ENCODE measurements around the gene CIAO3.

The CIAO3 gene

GRCh38 chr16:709566-710499 is 31.0 kb downstream of the CIAO3 start:
- no peak for DNase-seq (ENCODE audit: low read depth)

DNA sequence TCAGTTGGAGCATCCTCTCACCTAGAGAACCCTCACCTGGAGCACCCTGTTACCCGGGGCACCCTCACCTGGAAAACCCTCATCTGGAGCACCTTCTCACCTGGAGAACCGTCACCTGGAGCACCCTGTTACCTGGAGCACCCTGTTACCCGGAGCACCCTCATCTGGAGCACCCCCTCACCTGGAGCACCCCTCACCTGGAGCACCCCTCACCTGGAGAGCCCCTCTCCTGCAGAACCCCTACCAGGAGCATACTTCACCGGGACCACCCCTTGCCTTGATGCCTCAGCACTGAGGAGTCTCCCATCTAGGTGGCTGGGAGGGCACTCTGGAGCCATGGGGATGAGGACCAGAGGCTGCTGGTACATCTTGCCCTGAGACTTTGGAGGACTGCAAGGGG is 31.8 kb downstream of the CIAO3 start:
- DNase-seq (ENCODE audit: low read depth), result no peak

DNA sequence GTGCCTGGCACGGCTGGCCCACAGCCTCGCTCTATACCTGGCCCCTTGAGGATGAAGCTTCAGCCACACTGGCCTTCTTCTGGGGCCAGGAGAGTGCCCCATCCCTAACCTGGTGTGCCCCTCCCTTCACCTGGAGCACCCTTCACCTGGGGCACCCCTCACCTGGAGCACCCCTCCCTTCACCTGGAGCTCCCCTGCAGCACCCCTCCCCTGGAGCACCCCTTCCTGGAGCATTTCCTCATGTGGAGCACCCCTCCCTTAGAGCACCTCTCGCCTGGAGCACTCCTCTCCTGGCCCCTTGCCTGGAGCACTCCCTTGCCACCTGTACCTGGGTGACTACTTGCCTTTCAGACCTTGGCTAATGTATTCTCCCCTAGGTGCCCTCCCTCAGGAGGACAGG is 32.8 kb downstream of the CIAO3 start:
- no peak for DNase-seq (ENCODE audit: low read depth)

DNA sequence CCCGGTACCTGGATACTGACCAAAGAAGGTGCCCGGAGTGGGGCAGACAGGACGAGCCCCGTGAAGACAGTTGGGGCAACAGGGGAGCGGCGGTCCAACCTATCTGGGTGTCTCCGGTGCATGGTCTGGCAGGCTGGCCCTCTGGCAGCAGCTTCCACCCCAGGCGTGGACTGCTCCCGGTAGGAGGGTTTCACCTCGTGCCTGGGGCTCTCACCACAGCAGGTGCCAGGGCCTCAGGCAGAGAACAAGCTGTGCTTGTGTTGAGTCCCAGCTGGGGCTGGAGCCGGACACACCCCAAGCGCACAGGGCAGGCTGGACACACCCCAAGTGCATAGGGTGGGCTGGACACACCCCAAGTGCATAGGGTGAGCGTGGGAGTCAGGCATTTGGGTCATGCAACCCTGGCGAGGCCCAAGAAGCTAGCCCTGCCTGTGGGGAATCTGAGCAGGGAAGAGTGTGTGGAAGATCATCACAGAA is 33.7 kb downstream of the CIAO3 start:
- DNase-seq (ENCODE audit: low read depth), result no peak

- no peak for DNase-seq (ENCODE audit: low read depth)
Measured at GRCh38 chr16:706189-707061, 34.4 kb downstream of the CIAO3 start.

- DNase-seq (ENCODE audit: low read depth), result no peak
Measured at GRCh38 chr16:705431-706188, 35.2 kb downstream of the CIAO3 start, which contains the start of gene FBXL16. Gene FBXL16, minus strand, starts transcription at chr16:705801. Its CDS starts 8,396 bp downstream, at chr16:697405.

DNA sequence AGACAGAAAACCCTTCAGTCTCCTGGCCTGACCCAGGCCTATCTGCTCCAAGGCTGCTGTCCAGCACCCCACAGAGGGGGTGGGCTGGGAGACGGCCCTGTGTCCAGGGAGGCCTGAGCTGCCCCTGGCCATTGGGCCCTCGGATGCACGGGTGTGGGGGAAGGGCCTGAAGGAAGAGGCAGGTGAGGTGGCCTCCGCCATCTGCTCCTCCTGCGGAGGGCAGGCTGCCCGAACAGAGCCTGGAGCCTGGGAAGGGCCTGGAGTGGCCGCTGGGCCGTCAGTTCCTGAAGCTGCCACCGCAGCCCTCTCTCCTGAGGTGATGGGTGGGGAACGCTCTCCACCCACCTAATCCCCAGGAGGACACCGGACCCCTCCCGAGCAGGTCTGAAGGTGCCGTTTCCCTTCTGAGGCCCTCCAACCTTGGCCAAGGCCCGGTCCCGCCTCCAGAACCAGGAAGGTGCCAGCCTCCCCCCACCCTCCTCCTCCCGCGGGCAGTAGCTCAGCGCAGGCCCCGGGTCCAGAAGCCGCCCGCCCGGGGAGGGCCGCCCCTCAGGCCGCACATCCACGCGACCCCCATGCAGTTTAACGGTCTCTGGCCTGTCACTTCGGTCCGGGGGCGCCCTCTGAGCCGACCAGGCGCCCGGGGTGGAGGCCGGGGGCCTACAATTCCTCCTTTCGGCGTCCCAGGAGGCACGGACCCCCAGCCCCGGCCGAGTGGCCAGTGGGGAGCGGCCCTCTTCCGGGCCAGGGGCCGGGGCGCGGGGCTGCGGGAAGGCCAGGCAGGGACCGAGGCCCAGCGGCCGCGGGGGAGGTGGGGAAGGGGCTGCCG is 36.0 kb downstream of the CIAO3 start:
- DNase-seq (ENCODE audit: low read depth), result no peak

- no peak for DNase-seq (ENCODE audit: low read depth)
Measured at GRCh38 chr16:704047-704446, 36.8 kb downstream of the CIAO3 start.

- DNase-seq (ENCODE audit: low read depth), result no peak
Measured at GRCh38 chr16:703406-703805, 37.4 kb downstream of the CIAO3 start.

DNA sequence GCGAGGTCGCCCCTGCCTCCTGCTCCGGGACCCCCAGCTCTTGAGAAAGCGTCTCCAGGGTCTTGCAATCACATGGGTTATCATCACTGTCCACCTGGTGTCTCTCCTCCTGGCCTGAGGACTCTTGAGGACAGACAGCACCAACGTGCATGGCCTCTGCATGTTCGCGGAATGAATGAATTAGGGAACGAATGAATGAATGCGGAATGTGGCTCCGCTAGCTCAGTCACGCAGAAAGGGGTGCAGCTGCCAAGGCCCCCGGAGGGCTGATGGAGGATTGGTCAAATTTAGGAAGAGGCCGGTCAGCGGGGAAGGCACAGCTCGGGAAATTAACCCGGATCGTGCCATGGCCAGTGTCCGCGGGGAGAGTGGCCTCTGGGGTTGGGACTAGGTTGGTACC is 38.5 kb downstream of the CIAO3 start:
- DNase-seq (ENCODE audit: low read depth), result no peak

- no peak for DNase-seq (ENCODE audit: low read depth)
Measured at GRCh38 chr16:700684-701584, 39.9 kb downstream of the CIAO3 start.

GRCh38 chr16:698911-699671 is 41.7 kb downstream of the CIAO3 start:
- DNase-seq (ENCODE audit: low read depth), result no peak

GRCh38 chr16:695355-696089 is 45.3 kb downstream of the CIAO3 start:
- peak; percentile 52 for DNase-seq (ENCODE audit: low read depth)

- DNase-seq (ENCODE audit: low read depth), result no peak
Measured at GRCh38 chr16:694863-695354, 45.9 kb downstream of the CIAO3 start.

GRCh38 chr16:694187-694862 is 46.5 kb downstream of the CIAO3 start:
- DNase-seq (ENCODE audit: low read depth), result no peak

GRCh38 chr16:693766-694165 is 47.0 kb downstream of the CIAO3 start:
- DNase-seq (ENCODE audit: low read depth), result no peak

DNA sequence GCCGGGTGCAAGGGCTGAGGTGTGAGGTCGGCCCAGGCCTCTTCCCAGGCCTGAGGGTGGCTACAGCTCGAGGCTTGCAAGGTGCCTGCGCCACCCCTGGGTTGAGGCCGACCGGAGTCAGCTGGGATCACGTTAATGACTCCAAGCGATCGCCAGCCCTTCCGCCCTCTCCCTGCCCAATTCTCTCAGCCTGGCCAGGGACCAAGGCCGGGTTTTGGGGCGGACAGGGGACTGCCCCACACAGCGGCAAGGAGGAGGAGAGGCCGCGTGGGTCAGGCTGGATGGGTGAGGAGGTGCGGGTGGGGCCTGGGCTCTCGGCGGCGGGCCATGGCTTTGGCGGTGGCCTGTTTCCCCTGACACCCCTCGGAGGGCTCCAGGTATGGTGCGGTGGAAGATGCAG is 47.4 kb downstream of the CIAO3 start:
- DNase-seq (ENCODE audit: low read depth), result no peak

All from stimulated activated CD8-positive, alpha-beta memory T cell treated with anti-CD3 and anti-CD28 coated beads, Interleukin-4, amount 100 ng/mL, for 24 hours (primary cell).